Stomach (tissue), 9 donors: ENCODE results near the gene IFNL1. TPM values are rescaled to one million over a fixed set of nuclear protein-coding genes. Genes with fewer than 3 reads are reported as not detected.
A peak's percentile ranks its signal among the peaks of the same experiment; 100 is the strongest.

Source experiments
- DNase-seq, 2 donors: peaks; one replicate each; pipeline versions ENCODE4 v3.0.0 to v3.0.0-alpha.2; 2013 to 2019
- H3K27ac ChIP-seq, 5 donors: fragments of 200-600 bp in 4 of 5; sonication (generic) in 4 of 5; one replicate each; pipeline ENCODE4 v1.5.1; 2013 to 2019; ENCODE audit warnings: mild to moderate bottlenecking in 1 of 5, moderate library complexity in 1 of 5
- H3K27me3 ChIP-seq, 3 donors: fragments of 200-600 bp; sonication (generic); one replicate each; pipeline ENCODE4 v1.5.1; 2017 to 2019; ENCODE audit warnings: mixed run types in 1 of 3
- H3K36me3 ChIP-seq, 4 donors: fragments of 200-600 bp; sonication (generic); 1 replicate in 3 of 4; 2 replicates in 1 of 4; pipeline ENCODE4 v1.5.1; 2016 to 2019
- H3K4me1 ChIP-seq, 4 donors: fragments of 200-600 bp; sonication (generic); one replicate each; pipeline ENCODE4 v1.5.1; 2016 to 2019
- H3K4me3 ChIP-seq, 4 donors: fragments of 200-600 bp; sonication (generic) in 3 of 4; one replicate each; pipeline ENCODE4 v1.5.1; 2016 to 2019; ENCODE audit warnings: mild to moderate bottlenecking in 1 of 4
- H3K9me3 ChIP-seq, 4 donors: fragments of 200-600 bp; sonication (generic); one replicate each; pipeline ENCODE4 v1.5.1; 2016 to 2019
- CTCF ChIP-seq, 7 experiments: fragments of 450-650 bp in 4 of 7; fragments of 200-600 bp in 3 of 7; sonication (generic) in 3 of 7; IDR thresholded peaks; one replicate each; pipeline ENCODE4 v1.5.1; 2016 to 2019; ENCODE audit warnings: antibody characterized with exemption in 7 of 7, control low read depth in 2 of 7, mild to moderate bottlenecking in 1 of 7
- EP300 ChIP-seq: sonication (generic); formaldehyde crosslinking; IDR thresholded peaks from one replicate; pipeline ENCODE4 v1.6.1; 2017; ENCODE audit warnings: antibody characterized with exemption
- POLR2A ChIP-seq, 4 donors: fragments of 450-650 bp; IDR thresholded peaks; one replicate each; pipeline ENCODE4 v1.6.1; 2016; ENCODE audit warnings: antibody characterized with exemption in 4 of 4, control low read depth in 2 of 4, mild to moderate bottlenecking in 1 of 4, moderate library complexity in 1 of 4
- POLR2AphosphoS5 ChIP-seq, 3 donors: sonication (generic); formaldehyde crosslinking; IDR thresholded peaks; one replicate each; pipeline ENCODE4 v1.6.1; 2016; ENCODE audit warnings: antibody characterized with exemption in 3 of 3
- WGBS, 5 donors: extraction: QIAGEN DNeasy Blood & Tissue Kit in 3 of 5; methylation state at CpG; one replicate each; pipeline versions ENCODE4 v1.1.5 to v1.1.7; 2013 to 2018; 5-methylcytosine and 5-hydroxymethylcytosine counted together
- intact Hi-C: fragments of 100-400 bp; cut with DNase I; formaldehyde crosslinking; loops from one replicate; pipeline ENCODE4 v1.15.1; 2023; ENCODE audit warnings: low total_unique reads
- polyA plus RNA-seq, 3 donors: library from polyadenylated mRNA; stranded (reverse); fragments of 200-250 nt; gene quantifications; one replicate each; pipeline ENCODE4 v1.2.3, GENCODE V29; 2013
- small RNA-seq, 4 donors: library from RNA; depleted of rRNA; stranded (forward); fragments of <200 nt; gene quantifications; one replicate each; pipeline ENCODE3, GENCODE V24; 2016
- total RNA-seq, 5 donors: library from RNA; depleted of rRNA; stranded (reverse); fragments of >200 nt; gene quantifications; one replicate each; pipeline versions ENCODE4 v1.1.0 to v1.2.3, GENCODE V29; 2014 to 2016
- donor health status: healthy with polysubstance abuse.
- donor health status: Bipolar disorder and iron deficiency.
- donor health status: healthy.

Gene IFNL1
- total and polyA plus RNA-seq, 8 donors = not detected

- WGBS, 5 donors = 2 to 3% (median 3%) methylated on average over 13 to 51 of the region's 51 CpGs
- TF ChIP-seq EP300 = no peak
- no peak for TF ChIP-seq POLR2AphosphoS5 (IDR thresholded peaks at IDR 0.05)
- TF ChIP-seq POLR2A (IDR thresholded peaks at IDR 0.05) = no peak
- no peak for TF ChIP-seq CTCF (IDR thresholded peaks at IDR 0.05)
- Histone ChIP-seq H3K4me1 (peaks cover 31 to 67% (median 58%) of the 10 kb centered on the region in 4 donors), H3K36me3 (peaks cover 0 to 18% (median 6%) of the 10 kb centered on the region in 4 donors), H3K27ac (peak overlapping the region; percentile 75 to 95 (median 91)), H3K27me3 (no peaks in the 10 kb centered on the region), H3K9me3 (no peaks in the 10 kb centered on the region), H3K4me3 (peak overlapping the region; percentile 64 to 92 (median 82))
- intact Hi-C loops = no loop called here
- DNase-seq = peak in 1 of 2 donors; percentile 68
Observed at GRCh38 chr19:39342647-39343305, 46.6 kb downstream of the IFNL1 start.

- no peaks in the 10 kb centered on the region for H3K27me3 ChIP-seq
- H3K27ac ChIP-seq = peak overlapping the region in 1 of 5 donors; percentile 95
- H3K9me3 ChIP-seq = no peaks in the 10 kb centered on the region
- WGBS, 5 donors = 77 to 87% (median 79%) methylated on average over 1 of the region's 1 CpG
- intact Hi-C loops = no loop called here
- H3K4me3 ChIP-seq = no peak overlapping the region
- no peak for DNase-seq
- no peak for TF ChIP-seq POLR2A (IDR thresholded peaks at IDR 0.05)
- TF ChIP-seq CTCF (IDR thresholded peaks at IDR 0.05) = no peak
- TF ChIP-seq POLR2AphosphoS5 (IDR thresholded peaks at IDR 0.05) = no peak
- no peak for TF ChIP-seq EP300
- H3K36me3 ChIP-seq = peaks cover 5 to 48% (median 37%) of the 10 kb centered on the region in 4 donors
- H3K4me1 ChIP-seq = peaks cover 27 to 78% (median 54%) of the 10 kb centered on the region in 4 donors
Observed at GRCh38 chr19:39345956-39346355, 49.7 kb downstream of the IFNL1 start.

GRCh38 chr19:39347332-39348164, 51.3 kb downstream of the IFNL1 start:
- intact Hi-C loops = no loop called here
- no peak for DNase-seq
- H3K9me3 ChIP-seq = no peaks in the 10 kb centered on the region
- WGBS, 5 donors = 74 to 87% (median 83%) methylated on average over 4 of the region's 4 CpGs
- no peak for TF ChIP-seq EP300
- TF ChIP-seq POLR2AphosphoS5 (IDR thresholded peaks at IDR 0.05) = no peak
- TF ChIP-seq CTCF (IDR thresholded peaks at IDR 0.05) = no peak
- no peak for TF ChIP-seq POLR2A (IDR thresholded peaks at IDR 0.05)
- peaks cover 13 to 64% (median 52%) of the 10 kb centered on the region in 4 donors for H3K36me3 ChIP-seq
- peak overlapping the region in 3 of 5 donors; percentile 2 to 7 (median 6) for H3K27ac ChIP-seq
- no peaks in the 10 kb centered on the region for H3K27me3 ChIP-seq
- H3K4me3 ChIP-seq = no peak overlapping the region
- peaks cover 25 to 85% (median 52%) of the 10 kb centered on the region in 4 donors for H3K4me1 ChIP-seq

Small RNA genes lying within 50 kb of the gene (small RNA-seq; reads per million reads assigned to genes)
- gene AC011445.2 = 0 to 0.20 (median 0) reads per million in 4 donors

Other genes starting within 250 kb of the IFNL1 start
- not detected for gene ACP7, start 212.0 kb upstream of the IFNL1 start, total RNA-seq
- gene ACP7, start 212.0 kb upstream of the IFNL1 start, polyA plus RNA-seq = not detected
- gene PAK4, start 170.6 kb upstream of the IFNL1 start, total RNA-seq = 10 to 100 TPM in 3 of 5 donors, 1 to 10 TPM in 2; 4.2 to 80.4 (median 35.6) TPM
- gene PAK4, start 170.6 kb upstream of the IFNL1 start, polyA plus RNA-seq = 10 to 100 TPM; 20.8 to 24.5 (median 24.3) TPM
- gene NCCRP1, start 99.4 kb upstream of the IFNL1 start, total RNA-seq = not detected
- gene NCCRP1, start 99.4 kb upstream of the IFNL1 start, polyA plus RNA-seq = 10 to 100 TPM in 1 of 3 donors, under 1 TPM in 1, not detected in 1; 0.37 to 40.6 TPM
- gene SYCN, start 92.1 kb upstream of the IFNL1 start, total RNA-seq = not detected
- gene SYCN, start 92.1 kb upstream of the IFNL1 start, polyA plus RNA-seq = 1 to 10 TPM in 1 of 3 donors, under 1 TPM in 1, not detected in 1; 0.65 to 1.9 TPM
- gene IFNL3, start 51.4 kb upstream of the IFNL1 start, total RNA-seq = not detected
- gene IFNL3, start 51.4 kb upstream of the IFNL1 start, polyA plus RNA-seq = not detected
- not detected for gene IFNL4, start 47.6 kb upstream of the IFNL1 start, total RNA-seq
- gene IFNL4, start 47.6 kb upstream of the IFNL1 start, polyA plus RNA-seq = not detected
- gene IFNL2, start 28.0 kb upstream of the IFNL1 start, total RNA-seq = not detected
- not detected for gene IFNL2, start 28.0 kb upstream of the IFNL1 start, polyA plus RNA-seq
- 1 to 10 TPM in 1 of 5 donors, under 1 TPM in 3, not detected in 1; 0.18 to 2.3 (median 0.29) TPM for gene LRFN1, start 24.5 kb downstream of the IFNL1 start, total RNA-seq
- gene LRFN1, start 24.5 kb downstream of the IFNL1 start, polyA plus RNA-seq = 1 to 10 TPM in 1 of 3 donors, under 1 TPM in 2; 0.31 to 1.2 (median 0.80) TPM
- 10 to 100 TPM in 2 of 5 donors, not detected in 3; 12.9 to 18.2 TPM for gene GMFG, start 39.6 kb downstream of the IFNL1 start, total RNA-seq
- gene GMFG, start 39.6 kb downstream of the IFNL1 start, polyA plus RNA-seq = 10 to 100 TPM; 31.6 to 69.8 (median 56.0) TPM
- gene SAMD4B, start 46.0 kb downstream of the IFNL1 start, total RNA-seq = 100 to 1,000 TPM in 2 of 5 donors, 10 to 100 TPM in 3; 52.1 to 136 (median 63.4) TPM
- gene SAMD4B, start 46.0 kb downstream of the IFNL1 start, polyA plus RNA-seq = 10 to 100 TPM; 49.9 to 76.9 (median 69.0) TPM
- gene PAF1, start 94.7 kb downstream of the IFNL1 start, total RNA-seq = 10 to 100 TPM in 3 of 5 donors, 1 to 10 TPM in 2; 7.0 to 77.2 (median 21.4) TPM
- gene PAF1, start 94.7 kb downstream of the IFNL1 start, polyA plus RNA-seq = 10 to 100 TPM; 31.7 to 49.0 (median 32.2) TPM
- 10 to 100 TPM in 4 of 5 donors, 1 to 10 TPM in 1; 6.4 to 91.0 (median 23.0) TPM for gene MED29, start 95.0 kb downstream of the IFNL1 start, total RNA-seq
- gene MED29, start 95.0 kb downstream of the IFNL1 start, polyA plus RNA-seq = 10 to 100 TPM; 20.4 to 22.1 (median 20.5) TPM
- gene ZFP36, start 110.4 kb downstream of the IFNL1 start, total RNA-seq = 1,000 to 10,000 TPM in 1 of 5 donors, 100 to 1,000 TPM in 3, 10 to 100 TPM in 1; 26.1 to 1,667 (median 340) TPM
- 100 to 1,000 TPM; 127 to 150 (median 136) TPM for gene ZFP36, start 110.4 kb downstream of the IFNL1 start, polyA plus RNA-seq
- gene PLEKHG2, start 116.3 kb downstream of the IFNL1 start, total RNA-seq = 10 to 100 TPM in 2 of 5 donors, 1 to 10 TPM in 3; 1.4 to 20.2 (median 8.5) TPM
- 1 to 10 TPM; 4.6 to 6.3 (median 4.9) TPM for gene PLEKHG2, start 116.3 kb downstream of the IFNL1 start, polyA plus RNA-seq
- gene RPS16, start 139.5 kb downstream of the IFNL1 start, total RNA-seq = 1,000 to 10,000 TPM in 3 of 5 donors, 100 to 1,000 TPM in 1, 10 to 100 TPM in 1; 69.0 to 2,451 (median 1,419) TPM
- 1,000 to 10,000 TPM; 3,264 to 4,294 (median 3,586) TPM for gene RPS16, start 139.5 kb downstream of the IFNL1 start, polyA plus RNA-seq
- 100 to 1,000 TPM in 3 of 5 donors, 10 to 100 TPM in 2; 61.7 to 127 (median 101) TPM for gene SUPT5H, start 149.2 kb downstream of the IFNL1 start, total RNA-seq
- gene SUPT5H, start 149.2 kb downstream of the IFNL1 start, polyA plus RNA-seq = 100 to 1,000 TPM in 2 of 3 donors, 10 to 100 TPM in 1; 97.2 to 121 (median 118) TPM
- gene TIMM50, start 184.4 kb downstream of the IFNL1 start, total RNA-seq = 100 to 1,000 TPM in 1 of 5 donors, 10 to 100 TPM in 4; 35.0 to 106 (median 56.2) TPM
- gene TIMM50, start 184.4 kb downstream of the IFNL1 start, polyA plus RNA-seq = 10 to 100 TPM; 36.5 to 51.2 (median 49.7) TPM
- not detected for gene DLL3, start 202.5 kb downstream of the IFNL1 start, total RNA-seq
- under 1 TPM in 1 of 3 donors, not detected in 2; 0.08 TPM for gene DLL3, start 202.5 kb downstream of the IFNL1 start, polyA plus RNA-seq
- gene SELENOV, start 218.7 kb downstream of the IFNL1 start, total RNA-seq = not detected
- not detected for gene SELENOV, start 218.7 kb downstream of the IFNL1 start, polyA plus RNA-seq
- gene EID2B, start 236.4 kb downstream of the IFNL1 start, total RNA-seq = 1 to 10 TPM in 3 of 5 donors, under 1 TPM in 1, not detected in 1; 0.58 to 5.7 (median 1.9) TPM
- gene EID2B, start 236.4 kb downstream of the IFNL1 start, polyA plus RNA-seq = 1 to 10 TPM; 1.2 to 1.9 (median 1.2) TPM
- gene EID2, start 243.8 kb downstream of the IFNL1 start, total RNA-seq = 10 to 100 TPM in 1 of 5 donors, 1 to 10 TPM in 3, not detected in 1; 4.3 to 56.5 (median 6.1) TPM
- 10 to 100 TPM in 2 of 3 donors, 1 to 10 TPM in 1; 8.7 to 12.5 (median 10.2) TPM for gene EID2, start 243.8 kb downstream of the IFNL1 start, polyA plus RNA-seq